GM23338 (cell line): ENCODE data around the gene TIE1. TPM values are rescaled to one million over a fixed set of nuclear protein-coding genes. Genes with fewer than 3 reads are reported as not detected.

Source experiments
- ATAC-seq: fragments of 200-7000 bp; cut with Tn5 transposase; 3 replicates; pipeline ENCODE4 v1.9.1; 2020
- DNase-seq: peaks from one replicate; pipeline ENCODE4 v3.0.0-alpha.2; 2015; ENCODE audit warnings: low spot score
- H2AFZ ChIP-seq: fragments of 200-600 bp; sonication (generic); 2 replicates; pipeline ENCODE4 v1.8.0; 2016; ENCODE audit warnings: antibody characterized with exemption, mild to moderate bottlenecking, moderate library complexity
- H3F3A ChIP-seq: fragments of 200-600 bp; sonication (generic); replicated peaks from 2 replicates; pipeline ENCODE4 v1.8.0; 2017; ENCODE audit warnings: antibody characterized with exemption, mixed run types, low read depth
- H3K27ac ChIP-seq: fragments of 200-600 bp; sonication (generic); 2 replicates; pipeline ENCODE4 v1.6.1; 2016; ENCODE audit warnings: low read depth
- H3K27me3 ChIP-seq: fragments of 200-600 bp; sonication (generic); 2 replicates; pipeline ENCODE4 v1.8.0; 2016; ENCODE audit warnings: mild to moderate bottlenecking, mixed run types, moderate library complexity; ENCODE audit not compliant: insufficient read depth
- H3K36me3 ChIP-seq: fragments of 200-600 bp; sonication (generic); 2 replicates; pipeline ENCODE4 v1.8.0; 2016; ENCODE audit warnings: mild to moderate bottlenecking; ENCODE audit not compliant: insufficient read depth
- H3K4me1 ChIP-seq: fragments of 200-600 bp; sonication (generic); 2 replicates; pipeline ENCODE4 v1.8.0; 2016; ENCODE audit warnings: mild to moderate bottlenecking, moderate library complexity; ENCODE audit not compliant: insufficient read depth
- H3K4me2 ChIP-seq: fragments of 200-600 bp; sonication (generic); 2 replicates; pipeline ENCODE4 v1.7.1; 2017; ENCODE audit warnings: mixed run types
- H3K4me3 ChIP-seq: fragments of 200-600 bp; sonication (generic); 2 replicates; pipeline ENCODE4 v1.6.1; 2016; ENCODE audit warnings: mixed run types
- H3K79me2 ChIP-seq: fragments of 200-600 bp; sonication (generic); replicated peaks from 2 replicates; pipeline ENCODE4 v1.8.0; 2017; ENCODE audit warnings: mild to moderate bottlenecking; ENCODE audit not compliant: insufficient read depth
- H3K9me2 ChIP-seq: fragments of 200-600 bp; sonication (generic); 2 replicates; pipeline ENCODE4 v1.8.0; 2017; ENCODE audit not compliant: insufficient read depth
- H4K20me1 ChIP-seq: fragments of 200-600 bp; sonication (generic); replicated peaks from 2 replicates; pipeline ENCODE4 v1.8.0; 2017; ENCODE audit warnings: mild to moderate bottlenecking; ENCODE audit not compliant: insufficient read depth
- H3K27ac Mint-ChIP-seq: 2 replicates; pipeline ENCODE4 v1.8.0; 2020; ENCODE audit warnings: inconsistent platforms, mild to moderate bottlenecking, moderate library complexity, mixed read lengths
- H3K27me3 Mint-ChIP-seq: 3 replicates; pipeline ENCODE4 v1.8.0; 2022; ENCODE audit warnings: low read depth, mild to moderate bottlenecking, moderate library complexity, mixed read lengths, inconsistent platforms; ENCODE audit not compliant: insufficient read depth, poor library complexity
- H3K36me3 Mint-ChIP-seq: 3 replicates; pipeline ENCODE4 v1.8.0; 2021; ENCODE audit warnings: low read depth, mild to moderate bottlenecking, inconsistent platforms, moderate library complexity, mixed read lengths
- H3K4me1 Mint-ChIP-seq: 3 replicates; pipeline ENCODE4 v1.8.0; 2020; ENCODE audit warnings: mild to moderate bottlenecking, inconsistent platforms, mixed read lengths
- H3K4me3 Mint-ChIP-seq: 3 replicates; pipeline ENCODE4 v1.8.0; 2021; ENCODE audit warnings: moderate library complexity, mild to moderate bottlenecking, inconsistent platforms, mixed read lengths
- H3K9me3 Mint-ChIP-seq: 3 replicates; pipeline ENCODE4 v1.8.0; 2020; ENCODE audit warnings: moderate library complexity, mild to moderate bottlenecking, inconsistent platforms, mixed read lengths
- CREB1 ChIP-seq: fragments of 250-450 bp; sonication (Bioruptor Pico); IDR thresholded peaks from 2 replicates; pipeline ENCODE4 v1.5.0; 2020; ENCODE audit warnings: low read depth, mild to moderate bottlenecking, moderate library complexity
- EZH2 ChIP-seq: fragments of 200-600 bp; sonication (generic); IDR thresholded peaks from one replicate; pipeline ENCODE4 v1.8.0; 2017; ENCODE audit warnings: antibody characterized with exemption, mild to moderate bottlenecking, low read depth; ENCODE audit not compliant: unreplicated experiment
- EZH2phosphoT487 ChIP-seq: fragments of 200-600 bp; sonication (generic); IDR thresholded peaks from one replicate; pipeline ENCODE4 v1.8.1; 2018; ENCODE audit warnings: antibody characterized with exemption; ENCODE audit not compliant: unreplicated experiment
- JUNB ChIP-seq: IDR thresholded peaks from one replicate; pipeline ENCODE4 v1.6.1; 2016; ENCODE audit warnings: antibody characterized with exemption; ENCODE audit not compliant: unreplicated experiment
- REST ChIP-seq: IDR thresholded peaks from one replicate; pipeline ENCODE4 v1.6.1; 2018; ENCODE audit warnings: antibody characterized with exemption; ENCODE audit not compliant: unreplicated experiment
- ZNF331 ChIP-seq: fragments of 250-450 bp; sonication (Bioruptor Pico); IDR thresholded peaks from 2 replicates; pipeline ENCODE4 v1.5.0; 2020; ENCODE audit warnings: low read depth, mild to moderate bottlenecking, moderate library complexity
- polyA plus RNA-seq: library from polyadenylated mRNA; unstranded; fragments of >200 nt; fragmentation: Nextera tagmentation; extraction: Ambion mirVana; gene quantifications from 2 replicates; pipeline ENCODE4 v1.2.1, GENCODE V29; 2016
- total RNA-seq: library from RNA; depleted of rRNA; stranded (reverse); fragments of >200 nt; shearing (Covaris generic); gene quantifications from 2 replicates; pipeline ENCODE4 v1.2.3, GENCODE V29; 2014
- TF ChIP-seq, protein P1 (sequence below): fragments of 250-450 bp; sonication (Bioruptor Pico); IDR thresholded peaks from 2 replicates; pipeline ENCODE4 v1.5.0; 2020; ENCODE audit warnings: mild to moderate bottlenecking, moderate library complexity

The TIE1 gene
- total and polyA plus RNA-seq, 2 experiments from 2014 or later = 0.37 to 2.3 TPM

DNA sequence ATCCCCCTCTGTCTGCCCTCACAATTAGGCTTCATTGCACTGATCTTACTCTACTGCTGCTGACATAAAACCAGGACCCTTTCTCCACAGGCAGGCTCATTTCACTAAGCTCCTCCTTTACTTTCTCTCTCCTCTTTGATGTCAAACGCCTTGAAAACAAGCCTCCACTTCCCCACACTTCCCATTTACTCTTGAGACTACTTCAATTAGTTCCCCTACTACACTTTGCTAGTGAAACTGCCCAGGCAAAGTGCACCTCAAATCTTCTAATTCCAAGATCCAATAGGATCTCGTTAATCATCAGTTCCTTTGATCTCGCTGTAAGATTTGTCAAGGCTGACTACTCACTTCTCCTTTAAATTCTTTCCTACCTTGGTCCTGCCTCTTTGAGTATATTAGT is 52.1 kb downstream of the TIE1 start:
- peaks cover 5% of the 10 kb centered on the region; the same call in 1 of the 2 replicates for H3K79me2 ChIP-seq
- Mint-ChIP-seq H3K27me3 (peaks cover 9% of the 10 kb centered on the region), H3K9me3 (no peaks in the 10 kb centered on the region), H3K36me3 (0 out of 3 replicates have a peak, but pooled peaks cover 4% of the 10 kb centered on the region), H3K27ac (no peak overlapping the region), H3K4me1 (peaks cover 25% of the 10 kb centered on the region), H3K4me3 (no peak overlapping the region)
- H3K4me3 ChIP-seq = no peak overlapping the region
- no peaks in the 10 kb centered on the region for H3K36me3 ChIP-seq
- H4K20me1 ChIP-seq = no peaks in the 10 kb centered on the region
- TF ChIP-seq JUNB (no peak), EZH2 (no peak), ZNF331 (CRISPR knock-in tag) (no peak), CREB1 (CRISPR knock-in tag) (no peak), EZH2phosphoT487 (no peak), REST (no peak)
- TF ChIP-seq, protein P1, sequence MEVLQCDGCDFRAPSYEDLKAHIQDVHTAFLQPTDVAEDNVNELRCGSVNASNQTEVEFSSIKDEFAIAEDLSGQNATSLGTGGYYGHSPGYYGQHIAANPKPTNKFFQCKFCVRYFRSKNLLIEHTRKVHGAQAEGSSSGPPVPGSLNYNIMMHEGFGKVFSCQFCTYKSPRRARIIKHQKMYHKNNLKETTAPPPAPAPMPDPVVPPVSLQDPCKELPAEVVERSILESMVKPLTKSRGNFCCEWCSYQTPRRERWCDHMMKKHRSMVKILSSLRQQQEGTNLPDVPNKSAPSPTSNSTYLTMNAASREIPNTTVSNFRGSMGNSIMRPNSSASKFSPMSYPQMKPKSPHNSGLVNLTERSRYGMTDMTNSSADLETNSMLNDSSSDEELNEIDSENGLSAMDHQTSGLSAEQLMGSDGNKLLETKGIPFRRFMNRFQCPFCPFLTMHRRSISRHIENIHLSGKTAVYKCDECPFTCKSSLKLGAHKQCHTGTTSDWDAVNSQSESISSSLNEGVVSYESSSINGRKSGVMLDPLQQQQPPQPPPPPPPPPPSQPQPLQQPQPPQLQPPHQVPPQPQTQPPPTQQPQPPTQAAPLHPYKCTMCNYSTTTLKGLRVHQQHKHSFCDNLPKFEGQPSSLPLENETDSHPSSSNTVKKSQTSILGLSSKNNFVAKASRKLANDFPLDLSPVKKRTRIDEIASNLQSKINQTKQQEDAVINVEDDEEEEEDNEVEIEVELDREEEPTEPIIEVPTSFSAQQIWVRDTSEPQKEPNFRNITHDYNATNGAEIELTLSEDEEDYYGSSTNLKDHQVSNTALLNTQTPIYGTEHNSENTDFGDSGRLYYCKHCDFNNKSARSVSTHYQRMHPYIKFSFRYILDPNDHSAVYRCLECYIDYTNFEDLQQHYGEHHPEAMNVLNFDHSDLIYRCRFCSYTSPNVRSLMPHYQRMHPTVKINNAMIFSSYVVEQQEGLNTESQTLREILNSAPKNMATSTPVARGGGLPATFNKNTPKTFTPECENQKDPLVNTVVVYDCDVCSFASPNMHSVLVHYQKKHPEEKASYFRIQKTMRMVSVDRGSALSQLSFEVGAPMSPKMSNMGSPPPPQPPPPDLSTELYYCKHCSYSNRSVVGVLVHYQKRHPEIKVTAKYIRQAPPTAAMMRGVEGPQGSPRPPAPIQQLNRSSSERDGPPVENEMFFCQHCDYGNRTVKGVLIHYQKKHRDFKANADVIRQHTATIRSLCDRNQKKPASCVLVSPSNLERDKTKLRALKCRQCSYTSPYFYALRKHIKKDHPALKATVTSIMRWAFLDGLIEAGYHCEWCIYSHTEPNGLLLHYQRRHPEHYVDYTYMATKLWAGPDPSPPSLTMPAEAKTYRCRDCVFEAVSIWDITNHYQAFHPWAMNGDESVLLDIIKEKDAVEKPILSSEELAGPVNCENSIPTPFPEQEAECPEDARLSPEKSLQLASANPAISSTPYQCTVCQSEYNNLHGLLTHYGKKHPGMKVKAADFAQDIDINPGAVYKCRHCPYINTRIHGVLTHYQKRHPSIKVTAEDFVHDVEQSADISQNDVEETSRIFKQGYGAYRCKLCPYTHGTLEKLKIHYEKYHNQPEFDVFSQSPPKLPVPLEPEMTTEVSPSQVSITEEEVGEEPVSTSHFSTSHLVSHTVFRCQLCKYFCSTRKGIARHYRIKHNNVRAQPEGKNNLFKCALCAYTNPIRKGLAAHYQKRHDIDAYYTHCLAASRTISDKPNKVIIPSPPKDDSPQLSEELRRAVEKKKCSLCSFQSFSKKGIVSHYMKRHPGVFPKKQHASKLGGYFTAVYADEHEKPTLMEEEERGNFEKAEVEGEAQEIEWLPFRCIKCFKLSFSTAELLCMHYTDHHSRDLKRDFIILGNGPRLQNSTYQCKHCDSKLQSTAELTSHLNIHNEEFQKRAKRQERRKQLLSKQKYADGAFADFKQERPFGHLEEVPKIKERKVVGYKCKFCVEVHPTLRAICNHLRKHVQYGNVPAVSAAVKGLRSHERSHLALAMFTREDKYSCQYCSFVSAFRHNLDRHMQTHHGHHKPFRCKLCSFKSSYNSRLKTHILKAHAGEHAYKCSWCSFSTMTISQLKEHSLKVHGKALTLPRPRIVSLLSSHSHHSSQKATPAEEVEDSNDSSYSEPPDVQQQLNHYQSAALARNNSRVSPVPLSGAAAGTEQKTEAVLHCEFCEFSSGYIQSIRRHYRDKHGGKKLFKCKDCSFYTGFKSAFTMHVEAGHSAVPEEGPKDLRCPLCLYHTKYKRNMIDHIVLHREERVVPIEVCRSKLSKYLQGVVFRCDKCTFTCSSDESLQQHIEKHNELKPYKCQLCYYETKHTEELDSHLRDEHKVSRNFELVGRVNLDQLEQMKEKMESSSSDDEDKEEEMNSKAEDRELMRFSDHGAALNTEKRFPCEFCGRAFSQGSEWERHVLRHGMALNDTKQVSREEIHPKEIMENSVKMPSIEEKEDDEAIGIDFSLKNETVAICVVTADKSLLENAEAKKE = no peak
- H3K4me2 ChIP-seq = no peak overlapping the region
- H3F3A ChIP-seq = peaks cover 13% of the 10 kb centered on the region; the same call in 1 of the 2 replicates
- H3K4me1 ChIP-seq = peaks cover 24% of the 10 kb centered on the region
- H3K27ac ChIP-seq = no peak overlapping the region
- DNase-seq = no peak
- no peaks in the 10 kb centered on the region for H3K9me2 ChIP-seq
- peaks cover 5% of the 10 kb centered on the region for H3K27me3 ChIP-seq
- no peak for ATAC-seq
- no peak overlapping the region for H2AFZ ChIP-seq
